B cell (primary cell): Measurements from ENCODE around the gene AZIN2.

Experiments
- EZH2 ChIP-seq: IDR thresholded peaks from 2 replicates; pipeline ENCODE4 v1.6.1; 2012; ENCODE audit warnings: borderline replicate concordance, low read depth, mild to moderate bottlenecking, moderate library complexity, low read length; ENCODE audit not compliant: insufficient read depth, poor library complexity, severe bottlenecking
- TF ChIP-seq, protein P1 (sequence below): fragments of 200-600 bp; IDR thresholded peaks from one replicate; pipeline ENCODE4 v1.8.0; 2022; ENCODE audit warnings: antibody characterized with exemption, mild to moderate bottlenecking

DNA sequence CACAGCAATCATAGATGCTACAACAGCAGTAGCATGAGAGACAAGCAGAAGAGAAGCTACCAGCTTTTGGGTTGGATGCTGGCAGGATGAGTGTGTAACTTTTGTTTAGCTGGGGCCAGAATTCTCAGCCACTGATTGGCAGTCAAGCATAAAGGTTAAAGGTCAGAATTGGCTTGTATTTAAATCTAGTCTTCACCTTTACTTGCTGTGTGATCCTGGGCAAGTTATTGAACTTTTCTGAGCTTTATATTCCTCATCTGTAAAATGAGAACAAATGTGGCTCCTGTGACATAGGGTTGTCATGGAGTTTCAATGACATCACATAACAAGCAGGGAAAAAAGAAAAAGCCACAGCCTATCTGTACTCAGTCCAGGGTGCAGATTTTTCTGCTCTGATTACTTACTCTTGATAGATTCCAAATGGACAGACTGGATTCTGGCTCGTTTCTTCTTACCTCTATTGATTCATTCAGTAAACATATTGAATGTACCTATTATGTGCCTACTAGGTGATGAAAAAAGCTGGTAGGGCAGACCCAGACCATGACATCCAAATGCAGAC, 2.8 kb upstream of the AZIN2 start:
- TF ChIP-seq, protein P1, sequence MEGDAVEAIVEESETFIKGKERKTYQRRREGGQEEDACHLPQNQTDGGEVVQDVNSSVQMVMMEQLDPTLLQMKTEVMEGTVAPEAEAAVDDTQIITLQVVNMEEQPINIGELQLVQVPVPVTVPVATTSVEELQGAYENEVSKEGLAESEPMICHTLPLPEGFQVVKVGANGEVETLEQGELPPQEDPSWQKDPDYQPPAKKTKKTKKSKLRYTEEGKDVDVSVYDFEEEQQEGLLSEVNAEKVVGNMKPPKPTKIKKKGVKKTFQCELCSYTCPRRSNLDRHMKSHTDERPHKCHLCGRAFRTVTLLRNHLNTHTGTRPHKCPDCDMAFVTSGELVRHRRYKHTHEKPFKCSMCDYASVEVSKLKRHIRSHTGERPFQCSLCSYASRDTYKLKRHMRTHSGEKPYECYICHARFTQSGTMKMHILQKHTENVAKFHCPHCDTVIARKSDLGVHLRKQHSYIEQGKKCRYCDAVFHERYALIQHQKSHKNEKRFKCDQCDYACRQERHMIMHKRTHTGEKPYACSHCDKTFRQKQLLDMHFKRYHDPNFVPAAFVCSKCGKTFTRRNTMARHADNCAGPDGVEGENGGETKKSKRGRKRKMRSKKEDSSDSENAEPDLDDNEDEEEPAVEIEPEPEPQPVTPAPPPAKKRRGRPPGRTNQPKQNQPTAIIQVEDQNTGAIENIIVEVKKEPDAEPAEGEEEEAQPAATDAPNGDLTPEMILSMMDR: no peak
- TF ChIP-seq EZH2: no peak
